IMR-90 (cell line): Measurements from ENCODE around the gene MOV10L1. TPM values are rescaled to one million over a fixed set of nuclear protein-coding genes. Genes with fewer than 3 reads are reported as not detected.

Experiments
- ATAC-seq: fragments of 200-7000 bp; cut with Tn5 transposase; 2 replicates; pipeline ENCODE4 v1.9.1; 2020; ENCODE audit warnings: low read depth, mild to moderate bottlenecking, moderate library complexity
- BruUV-seq: library from RNA; stranded (reverse); fragments of 400-500 nt; replicated peaks from 2 replicates; lab custom pipeline; 2021; lab: Mats Ljungman, UMichigan
- CTCF ChIA-PET: fragments of 300-600 bp; formaldehyde crosslinking; extraction: SDS; loops from one replicate; lab custom pipeline; 2021; ENCODE audit warnings: antibody characterized with exemption; lab: Yijun Ruan, JAX
- POLR2A ChIA-PET: fragments of 300-600 bp; sonication (Branson Sonifier 250); formaldehyde crosslinking; loops from one replicate; lab custom pipeline; 2022; ENCODE audit warnings: antibody characterized with exemption; ENCODE audit not compliant: unreplicated experiment; lab: Charles Lee
- DNase-seq: peaks from one replicate; pipeline ENCODE4 v3.0.0; 2013
- H2AFZ ChIP-seq: replicated peaks from 2 replicates; pipeline ENCODE3; 2013; ENCODE audit warnings: low read length, mild to moderate bottlenecking; ENCODE audit not compliant: poor library complexity
- H2AK5ac ChIP-seq: 2 replicates; pipeline ENCODE4 v1.6.1; 2013; ENCODE audit warnings: low read depth, low read length, inconsistent platforms
- H2AK9ac ChIP-seq: replicated peaks from 2 replicates; pipeline ENCODE3; 2013; ENCODE audit warnings: mild to moderate bottlenecking, low read depth, low read length, moderate library complexity; ENCODE audit not compliant: poor library complexity
- H2BK120ac ChIP-seq: 2 replicates; pipeline ENCODE4 v1.6.1; 2013; ENCODE audit warnings: low read depth, low read length, inconsistent platforms
- H2BK15ac ChIP-seq: 3 replicates; pipeline ENCODE4 v1.6.1; 2013; ENCODE audit warnings: low read depth, low read length, inconsistent platforms
- H2BK20ac ChIP-seq: 2 replicates; pipeline ENCODE4 v1.6.1; 2013; ENCODE audit warnings: low read depth, mild to moderate bottlenecking, inconsistent platforms, low read length, moderate library complexity
- H2BK5ac ChIP-seq: 2 replicates; pipeline ENCODE4 v1.6.1; 2013; ENCODE audit warnings: mild to moderate bottlenecking, low read depth, low read length, inconsistent platforms; ENCODE audit not compliant: poor library complexity, severe bottlenecking
- H3K14ac ChIP-seq: replicated peaks from 2 replicates; pipeline ENCODE4 v1.6.1; 2013; ENCODE audit warnings: low read depth, low read length, inconsistent platforms
- H3K18ac ChIP-seq: 2 replicates; pipeline ENCODE4 v1.6.1; 2013; ENCODE audit warnings: low read depth, low read length, control low read depth
- H3K23ac ChIP-seq: 2 replicates; pipeline ENCODE4 v1.6.1; 2013; ENCODE audit warnings: low read depth, low read length, inconsistent platforms
- H3K27ac ChIP-seq: 2 replicates; pipeline ENCODE4 v1.5.1; 2013; ENCODE audit warnings: mild to moderate bottlenecking, control low read depth, low read length; ENCODE audit not compliant: insufficient read depth
- H3K27me3 ChIP-seq: 2 replicates; pipeline ENCODE4 v1.6.1; 2013; ENCODE audit warnings: low read length; ENCODE audit not compliant: control insufficient read depth, insufficient read depth
- H3K36me3 ChIP-seq: 2 replicates; pipeline ENCODE4 v1.6.1; 2013; ENCODE audit warnings: low read length, mixed read lengths; ENCODE audit not compliant: control insufficient read depth, insufficient read depth
- H3K4ac ChIP-seq: 2 replicates; pipeline ENCODE4 v1.6.1; 2013; ENCODE audit warnings: low read depth, low read length, inconsistent platforms
- H3K4me1 ChIP-seq: 2 replicates; pipeline ENCODE4 v1.6.1; 2013; ENCODE audit warnings: low read length, mixed read lengths; ENCODE audit not compliant: control insufficient read depth, insufficient read depth
- H3K4me2 ChIP-seq: 2 replicates; pipeline ENCODE4 v1.6.1; 2013; ENCODE audit warnings: low read depth, mild to moderate bottlenecking, control low read depth, low read length, moderate library complexity
- H3K4me3 ChIP-seq: 2 replicates; pipeline ENCODE4 v1.5.1; 2013; ENCODE audit warnings: low read depth, mild to moderate bottlenecking, control low read depth, low read length, moderate library complexity; ENCODE audit not compliant: insufficient read depth
- H3K56ac ChIP-seq: 2 replicates; pipeline ENCODE4 v1.6.1; 2013; ENCODE audit warnings: low read length, inconsistent platforms; ENCODE audit not compliant: insufficient read depth; ENCODE audit errors: extremely low read depth
- H3K79me1 ChIP-seq, 2 experiments: 2 replicates each; pipeline ENCODE4 v1.6.1; 2013; ENCODE audit warnings: low read length in 2 of 2, inconsistent platforms in 1 of 2, low read depth in 1 of 2
- H3K9ac ChIP-seq: 2 replicates; pipeline ENCODE4 v1.6.1; 2013; ENCODE audit warnings: low read depth, low read length, control low read depth
- H3K9me1 ChIP-seq: 2 replicates; pipeline ENCODE4 v1.6.1; 2013; ENCODE audit warnings: low read length, inconsistent platforms; ENCODE audit not compliant: insufficient read depth
- H3K9me3 ChIP-seq: 2 replicates; pipeline ENCODE4 v1.6.1; 2013; ENCODE audit warnings: low read length; ENCODE audit not compliant: control insufficient read depth, insufficient read depth
- H4K20me1 ChIP-seq: 2 replicates; pipeline ENCODE4 v1.6.1; 2013; ENCODE audit warnings: low read length, inconsistent platforms; ENCODE audit not compliant: insufficient read depth
- H4K5ac ChIP-seq: 2 replicates; pipeline ENCODE4 v1.6.1; 2013; ENCODE audit warnings: mild to moderate bottlenecking, low read depth, low read length, control low read depth
- H4K8ac ChIP-seq, 2 experiments: 2 replicates each; pipeline ENCODE4 v1.6.1; 2013; ENCODE audit warnings: low read depth in 2 of 2, low read length in 2 of 2, control low read depth in 1 of 2, inconsistent platforms in 1 of 2
- H4K91ac ChIP-seq: 2 replicates; pipeline ENCODE4 v1.6.1; 2013; ENCODE audit warnings: low read depth, low read length, inconsistent platforms; ENCODE audit not compliant: insufficient read depth
- BHLHE40 ChIP-seq: fragments of 150-350 bp; IDR thresholded peaks from 2 replicates; pipeline ENCODE4 v1.6.1; 2016; ENCODE audit warnings: mild to moderate bottlenecking, low read depth, low read length
- MAFK ChIP-seq: IDR thresholded peaks from 2 replicates; pipeline ENCODE4 v1.6.1; 2012; ENCODE audit warnings: low read depth, low read length, improper control_type of control experiment
- RFX5 ChIP-seq: IDR thresholded peaks from 2 replicates; pipeline ENCODE4 v1.8.0; 2012; ENCODE audit warnings: low read depth, mild to moderate bottlenecking, low read length, moderate library complexity
- WGBS, 2 experiments: methylation state at CpG; one replicate each; pipeline versions ENCODE4 v1.1.5 to v1.1.7; 2013; ENCODE audit warnings: missing lambda C conversion rate in 2 of 2; ENCODE audit not compliant: insufficient read length in 1 of 2; ENCODE audit errors: extremely low coverage in 2 of 2; 5-methylcytosine and 5-hydroxymethylcytosine counted together
- dilution Hi-C: fragments of 300-500 bp; cut with HindIII; formaldehyde crosslinking; loops from one replicate; pipeline ENCODE4 v1.14.3; 2018; ENCODE audit warnings: low sequenced_read_pairs; ENCODE audit not compliant: unreplicated experiment
- in situ Hi-C: fragments of 300-500 bp; cut with MboI; formaldehyde crosslinking; loops from 3 replicates; pipeline ENCODE4 v1.14.3; 2019; ENCODE audit warnings: low sequenced_read_pairs, inconsistent platforms, mixed read lengths
- intact Hi-C: fragments of 100-400 bp; cut with micrococcal nuclease; formaldehyde crosslinking; loops from 2 replicates; pipeline ENCODE4 v1.10.0; 2022
- polyA plus RNA-seq, 3 experiments: library from polyadenylated mRNA; depleted of rRNA; stranded (reverse); fragments of >200 nt; gene quantifications; 2 replicates each; pipeline ENCODE4 v1.2.3, GENCODE V29; 2012; ENCODE audit warnings: low replicate concordance in 1 of 3
- total RNA-seq: library from RNA; depleted of rRNA; stranded (reverse); fragments of >200 nt; gene quantifications from 2 replicates; pipeline ENCODE4 v1.2.3, GENCODE V29; 2012
- TF ChIP-seq, protein P1 (sequence below): conservative IDR thresholded peaks from 2 replicates; pipeline ENCODE4 v1.5.1; 2012; ENCODE audit warnings: mild to moderate bottlenecking, low read depth, low read length, improper control_type of control experiment

MOV10L1 gene
- total and polyA plus RNA-seq, 2 of the 4 experiments (the other 2 are of a cell fraction) = 0.72 to 1.4 TPM

- no peak overlapping the region for H3K56ac ChIP-seq
- no peak for ATAC-seq
Measured at GRCh38 chr22:50070366-50070765, 19.4 kb upstream of the MOV10L1 start.

More at GRCh38 chr22:50070366-50070765, 19.4 kb upstream of the MOV10L1 start:
- TF ChIP-seq BHLHE40 (no peak), RFX5 (no peak), MAFK (no peak)
- TF ChIP-seq, protein P1, sequence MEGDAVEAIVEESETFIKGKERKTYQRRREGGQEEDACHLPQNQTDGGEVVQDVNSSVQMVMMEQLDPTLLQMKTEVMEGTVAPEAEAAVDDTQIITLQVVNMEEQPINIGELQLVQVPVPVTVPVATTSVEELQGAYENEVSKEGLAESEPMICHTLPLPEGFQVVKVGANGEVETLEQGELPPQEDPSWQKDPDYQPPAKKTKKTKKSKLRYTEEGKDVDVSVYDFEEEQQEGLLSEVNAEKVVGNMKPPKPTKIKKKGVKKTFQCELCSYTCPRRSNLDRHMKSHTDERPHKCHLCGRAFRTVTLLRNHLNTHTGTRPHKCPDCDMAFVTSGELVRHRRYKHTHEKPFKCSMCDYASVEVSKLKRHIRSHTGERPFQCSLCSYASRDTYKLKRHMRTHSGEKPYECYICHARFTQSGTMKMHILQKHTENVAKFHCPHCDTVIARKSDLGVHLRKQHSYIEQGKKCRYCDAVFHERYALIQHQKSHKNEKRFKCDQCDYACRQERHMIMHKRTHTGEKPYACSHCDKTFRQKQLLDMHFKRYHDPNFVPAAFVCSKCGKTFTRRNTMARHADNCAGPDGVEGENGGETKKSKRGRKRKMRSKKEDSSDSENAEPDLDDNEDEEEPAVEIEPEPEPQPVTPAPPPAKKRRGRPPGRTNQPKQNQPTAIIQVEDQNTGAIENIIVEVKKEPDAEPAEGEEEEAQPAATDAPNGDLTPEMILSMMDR = no peak
- intact Hi-C loops (no loop called here), dilution Hi-C loops (no loop called here), in situ Hi-C loops (no loop called here)
- H2BK120ac ChIP-seq = no peak overlapping the region
- no peaks in the 10 kb centered on the region for H3K4me1 ChIP-seq
- no peak overlapping the region for H4K5ac ChIP-seq
- no peak overlapping the region for H4K8ac ChIP-seq
- no TSS peak for BruUV-seq
- no peaks in the 10 kb centered on the region for H3K9me1 ChIP-seq
- ChIA-PET CTCF (no interaction called here), POLR2A (no interaction called here)
- no peak overlapping the region for H3K9ac ChIP-seq
- no peaks in the 10 kb centered on the region for H4K20me1 ChIP-seq
- WGBS, 2 experiments = no CpG with 5 or more reads among the region's 8 CpGs
- H3K27ac ChIP-seq = no peak overlapping the region
- no peaks in the 10 kb centered on the region for H3K9me3 ChIP-seq
- H3K23ac ChIP-seq = no peak overlapping the region
- no peak overlapping the region for H2AK9ac ChIP-seq
- peak overlapping the region; percentile 58 for H2AFZ ChIP-seq
- no peaks in the 10 kb centered on the region for H3K79me1 ChIP-seq
- peaks cover 5% of the 10 kb centered on the region; the same call in 1 of the 2 replicates for H3K27me3 ChIP-seq
- H3K4me2 ChIP-seq = no peak overlapping the region
- H3K18ac ChIP-seq = no peak overlapping the region
- H2BK15ac ChIP-seq = no peak overlapping the region
- H2AK5ac ChIP-seq = no peak overlapping the region
- no peak overlapping the region for H3K4ac ChIP-seq
- H2BK5ac ChIP-seq = no peak overlapping the region
- H3K14ac ChIP-seq = no peak overlapping the region
- no peaks in the 10 kb centered on the region for H3K36me3 ChIP-seq
- no peak overlapping the region for H4K91ac ChIP-seq
- no peak overlapping the region for H2BK20ac ChIP-seq
- DNase-seq = no peak
- no peak overlapping the region for H3K4me3 ChIP-seq
